H1 (cell line): ENCODE data around the gene NXN. TPM values are rescaled to one million over a fixed set of nuclear protein-coding genes. Genes with fewer than 3 reads are reported as not detected.

Experiments used
- GABPA ChIP-seq: IDR thresholded peaks from 2 replicates; pipeline ENCODE4 v1.6.1; 2011; ENCODE audit warnings: mild to moderate bottlenecking, low read length, moderate library complexity, borderline replicate concordance; ENCODE audit not compliant: insufficient read depth
- GTF2F1 ChIP-seq: IDR thresholded peaks from 2 replicates; pipeline ENCODE4 v1.6.1; 2012; ENCODE audit warnings: low read depth, low read length, improper control_type of control experiment, borderline replicate concordance
- NANOG ChIP-seq: IDR thresholded peaks from 2 replicates; pipeline ENCODE4 v1.6.1; 2011; ENCODE audit warnings: low read length, low read depth, mild to moderate bottlenecking, inconsistent platforms; ENCODE audit not compliant: insufficient read depth, poor library complexity, severe bottlenecking
- RXRA ChIP-seq: IDR thresholded peaks from 2 replicates; pipeline ENCODE4 v1.6.1; 2011; ENCODE audit warnings: low read depth, mild to moderate bottlenecking, low read length, moderate library complexity; ENCODE audit not compliant: insufficient read depth
- SP2 ChIP-seq: IDR thresholded peaks from 2 replicates; pipeline ENCODE4 v1.6.1; 2012; ENCODE audit warnings: mild to moderate bottlenecking, low read length, inconsistent platforms
- polyA plus RNA-seq, 7 experiments: library from polyadenylated mRNA; depleted of rRNA in 3 of 7; stranded (reverse) in 5 of 7; unstranded in 2 of 7; fragments of >200 nt in 5 of 7; fragments of 200-250 nt in 2 of 7; gene quantifications; 1 replicate in 5 of 7; 2 replicates in 1 of 7; 4 replicates in 1 of 7; pipeline versions ENCODE4 v1.2.1 to v1.2.3, GENCODE V29; 2011 to 2013; ENCODE audit warnings: missing spikeins in 2 of 7, mixed read lengths in 2 of 7
- total RNA-seq: library from RNA; stranded (reverse); fragmentation: NEBNext Ultra II Directional; extraction: Animal tissue kit (Norgen Biotek cat#: 25700); gene quantifications from 2 replicates; pipeline ENCODE4 v1.2.1, GENCODE V29; 2021
- TF ChIP-seq, protein P1 (sequence below): IDR thresholded peaks from 2 replicates; pipeline ENCODE4 v1.6.1; 2011; ENCODE audit warnings: low read length, improper control_type of control experiment

NXN gene
- total and polyA plus RNA-seq, 2 of the 8 experiments (the other 6 are each of a cell fraction or from before 2014, with no cell fraction given), result 94.1 to 107 TPM

DNA sequence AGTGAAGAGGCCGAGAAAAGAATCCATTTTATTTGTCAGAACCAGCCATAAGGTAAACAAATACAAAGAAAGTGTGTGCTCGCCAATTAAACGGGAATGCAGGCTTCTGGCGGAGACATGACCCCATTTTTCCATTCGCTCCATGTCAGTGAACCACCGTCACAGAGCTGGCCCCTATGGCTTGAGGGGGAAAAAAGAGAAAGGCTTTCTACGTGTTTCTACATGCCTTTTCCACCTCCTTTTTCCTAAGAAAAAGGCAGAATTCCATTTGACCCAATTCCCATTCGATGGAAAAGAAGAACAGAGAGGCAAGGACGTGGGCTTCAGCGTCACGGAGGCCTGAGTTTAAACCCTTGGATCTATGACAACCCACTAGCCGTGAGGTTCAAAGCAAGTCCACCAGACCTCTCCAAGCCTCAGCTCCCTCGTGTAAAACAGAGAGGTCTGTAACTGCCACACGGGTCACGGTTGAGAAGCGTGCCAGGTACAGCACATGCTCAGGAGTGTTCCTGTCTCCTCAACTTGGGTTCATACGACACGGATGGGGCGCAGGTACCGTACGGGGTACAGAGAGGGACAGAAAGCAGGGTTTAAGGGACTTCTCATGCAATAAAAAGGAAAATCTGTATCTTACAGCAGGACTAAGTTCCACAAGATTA is 91.9 kb downstream of the NXN start (continued):
- no peak for TF ChIP-seq GABPA
- TF ChIP-seq, protein P1, sequence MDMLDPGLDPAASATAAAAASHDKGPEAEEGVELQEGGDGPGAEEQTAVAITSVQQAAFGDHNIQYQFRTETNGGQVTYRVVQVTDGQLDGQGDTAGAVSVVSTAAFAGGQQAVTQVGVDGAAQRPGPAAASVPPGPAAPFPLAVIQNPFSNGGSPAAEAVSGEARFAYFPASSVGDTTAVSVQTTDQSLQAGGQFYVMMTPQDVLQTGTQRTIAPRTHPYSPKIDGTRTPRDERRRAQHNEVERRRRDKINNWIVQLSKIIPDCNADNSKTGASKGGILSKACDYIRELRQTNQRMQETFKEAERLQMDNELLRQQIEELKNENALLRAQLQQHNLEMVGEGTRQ, result no peak
- TF ChIP-seq RXRA, result no peak
- no peak for TF ChIP-seq NANOG
- TF ChIP-seq SP2, result no peak
- no peak for TF ChIP-seq GTF2F1
